Mesenchymal stem cell (in vitro differentiated cells and primary cell): ENCODE measurements around the gene RASA3.
"Not testable (repeated sequence)": the region's sequence is repeated elsewhere in the genome, so short reads cannot be mapped to it uniquely, and the experiment has no call there.

Experiments used
- DNase-seq: peaks from one replicate; pipeline ENCODE4 v3.0.0-alpha.2; 2013
- H2AFZ ChIP-seq: one replicate; pipeline ENCODE4 v1.6.1; 2013; ENCODE audit warnings: low read depth, mild to moderate bottlenecking, control low read depth, inconsistent platforms, low read length, moderate library complexity
- H2AK5ac ChIP-seq: 2 replicates; pipeline ENCODE4 v1.6.1; 2013; ENCODE audit warnings: low read length, moderate library complexity, mild to moderate bottlenecking, inconsistent platforms; ENCODE audit not compliant: severe bottlenecking
- H2BK120ac ChIP-seq: one replicate; pipeline ENCODE4 v1.6.1; 2013; ENCODE audit warnings: low read depth, mild to moderate bottlenecking, inconsistent platforms, low read length, moderate library complexity
- H2BK12ac ChIP-seq, 2 experiments: one replicate each; pipeline ENCODE4 v1.6.1; 2013; ENCODE audit warnings: inconsistent platforms in 2 of 2, low read length in 2 of 2, mild to moderate bottlenecking in 2 of 2, moderate library complexity in 2 of 2, control low read depth in 1 of 2
- H2BK15ac ChIP-seq: one replicate; pipeline ENCODE4 v1.6.1; 2013; ENCODE audit warnings: mild to moderate bottlenecking, low read depth, inconsistent platforms; ENCODE audit not compliant: poor library complexity, severe bottlenecking
- H2BK5ac ChIP-seq: 2 replicates; pipeline ENCODE4 v1.6.1; 2013; ENCODE audit warnings: low read depth, mild to moderate bottlenecking, low read length, control low read depth, inconsistent platforms; ENCODE audit not compliant: poor library complexity, severe bottlenecking
- H3K14ac ChIP-seq, 2 experiments: one replicate each; pipeline ENCODE4 v1.6.1; 2013; ENCODE audit warnings: inconsistent platforms in 2 of 2, low read length in 2 of 2, control low read depth in 1 of 2, mild to moderate bottlenecking in 1 of 2, moderate library complexity in 1 of 2
- H3K18ac ChIP-seq, 2 experiments: one replicate each; pipeline ENCODE4 v1.6.1; 2013; ENCODE audit warnings: inconsistent platforms in 2 of 2, low read length in 2 of 2, control low read depth in 1 of 2, low read depth in 1 of 2, mild to moderate bottlenecking in 1 of 2
- H3K23ac ChIP-seq, 2 experiments: one replicate each; pipeline ENCODE4 v1.6.1; 2013; ENCODE audit warnings: inconsistent platforms in 2 of 2, low read length in 2 of 2, mild to moderate bottlenecking in 2 of 2, moderate library complexity in 2 of 2, control low read depth in 1 of 2
- H3K27ac ChIP-seq: 2 replicates; pipeline ENCODE4 v1.5.1; 2013; ENCODE audit warnings: mild to moderate bottlenecking, moderate library complexity, low read length, control low read depth, inconsistent platforms; ENCODE audit not compliant: poor library complexity, severe bottlenecking
- H3K27me3 ChIP-seq, 2 experiments: 2 replicates each; pipeline versions ENCODE4 v1.6.1 to v1.7.0; 2013; ENCODE audit warnings: low read length in 2 of 2, mild to moderate bottlenecking in 2 of 2, moderate library complexity in 2 of 2, control low read depth in 1 of 2, inconsistent platforms in 1 of 2; ENCODE audit not compliant: control insufficient read depth in 1 of 2, insufficient read depth in 1 of 2
- H3K36me3 ChIP-seq, 2 experiments: 2 replicates each; pipeline versions ENCODE4 v1.6.1 to v1.7.0; 2013; ENCODE audit warnings: low read length in 2 of 2, control low read depth in 1 of 2, inconsistent platforms in 1 of 2, low read depth in 1 of 2, mild to moderate bottlenecking in 1 of 2; ENCODE audit not compliant: insufficient read depth in 2 of 2, control insufficient read depth in 1 of 2
- H3K4ac ChIP-seq, 2 experiments: one replicate each; pipeline ENCODE4 v1.6.1; 2013; ENCODE audit warnings: inconsistent platforms in 2 of 2, low read length in 2 of 2, mild to moderate bottlenecking in 2 of 2, moderate library complexity in 2 of 2, control low read depth in 1 of 2, low read depth in 1 of 2
- H3K4me1 ChIP-seq: 2 replicates; pipeline ENCODE4 v1.6.1; 2013; ENCODE audit warnings: low read depth, low read length, control low read depth; ENCODE audit not compliant: control insufficient read depth, insufficient read depth
- H3K4me2 ChIP-seq: 2 replicates; pipeline ENCODE4 v1.6.1; 2013; ENCODE audit warnings: low read length, mild to moderate bottlenecking, inconsistent platforms; ENCODE audit not compliant: poor library complexity, severe bottlenecking
- H3K4me3 ChIP-seq, 2 experiments: 2 replicates each; pipeline versions ENCODE4 v1.5.1 to v1.7.0; 2013; ENCODE audit warnings: low read length in 2 of 2, mild to moderate bottlenecking in 2 of 2, control low read depth in 1 of 2, low read depth in 1 of 2; ENCODE audit not compliant: insufficient read depth in 1 of 2
- H3K79me1 ChIP-seq: replicated peaks from 2 replicates; pipeline ENCODE4 v1.6.1; 2013; ENCODE audit warnings: mild to moderate bottlenecking, control low read depth, low read length, inconsistent platforms; ENCODE audit not compliant: poor library complexity, severe bottlenecking
- H3K9ac ChIP-seq: 2 replicates; pipeline ENCODE4 v1.7.0; 2013; ENCODE audit warnings: mild to moderate bottlenecking, low read length, moderate library complexity
- H3K9me3 ChIP-seq: 2 replicates; pipeline ENCODE4 v1.7.0; 2013; ENCODE audit warnings: mild to moderate bottlenecking, low read length; ENCODE audit not compliant: control insufficient read depth
- H4K8ac ChIP-seq: one replicate; pipeline ENCODE4 v1.6.1; 2013; ENCODE audit warnings: inconsistent platforms, mild to moderate bottlenecking, low read length, moderate library complexity
- H4K91ac ChIP-seq: one replicate; pipeline ENCODE4 v1.6.1; 2013; ENCODE audit warnings: mild to moderate bottlenecking, low read length, inconsistent platforms
- WGBS: methylation state at CpG from one replicate; pipeline ENCODE4 v1.1.7; 2013; ENCODE audit warnings: mixed read lengths; 5-methylcytosine and 5-hydroxymethylcytosine counted together

RASA3 gene

DNA sequence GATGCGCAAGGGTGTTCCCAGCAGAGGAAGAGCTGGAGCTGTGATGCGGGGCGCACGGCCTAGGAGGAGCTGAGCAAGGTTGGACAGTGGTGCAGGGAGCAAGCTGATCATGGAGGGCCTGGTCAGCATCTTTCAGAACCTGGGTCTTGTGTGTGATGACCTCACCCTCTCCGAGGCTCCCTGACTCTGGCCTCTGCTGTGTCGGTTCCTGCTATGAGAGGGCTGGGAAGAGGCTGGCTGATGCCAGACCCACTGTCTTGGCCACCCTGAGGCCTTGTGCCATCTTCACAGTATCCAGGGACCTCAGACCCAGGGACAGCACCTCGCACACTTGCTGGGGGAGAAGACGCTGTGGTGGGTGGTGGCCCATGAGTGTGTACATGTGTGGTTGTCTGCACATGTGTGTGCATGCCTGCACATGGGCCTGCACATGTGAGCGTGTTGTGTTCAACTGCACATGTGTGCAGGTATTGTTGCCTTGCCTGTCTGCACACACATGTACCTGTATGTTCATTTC, 142.0 kb downstream of the RASA3 start:
- no peaks in the 10 kb centered on the region for H3K9me3 ChIP-seq
- H3K9ac ChIP-seq: no peak overlapping the region
- peak overlapping the region in 1 of 2 experiments; percentile 20 for H3K14ac ChIP-seq
- peaks cover 55 to 62% of the 10 kb centered on the region in 2 experiments for H3K36me3 ChIP-seq
- peaks cover 24% of the 10 kb centered on the region for H3K79me1 ChIP-seq
- H4K8ac ChIP-seq: no peak overlapping the region
- H2BK120ac ChIP-seq: no peak overlapping the region
- H3K18ac ChIP-seq: no peak overlapping the region
- H2BK5ac ChIP-seq: no peak overlapping the region
- peak overlapping the region in 1 of 2 experiments; percentile 49 for H2BK12ac ChIP-seq
- H3K4me2 ChIP-seq: no peak overlapping the region
- no peak overlapping the region for H4K91ac ChIP-seq
- no peak for DNase-seq
- H3K23ac ChIP-seq: no peak overlapping the region
- H3K27me3 ChIP-seq: no peaks in the 10 kb centered on the region
- WGBS: 97% methylated on average over 9 of the region's 9 CpGs
- no peak overlapping the region for H2AFZ ChIP-seq
- no peak overlapping the region for H3K27ac ChIP-seq
- no peak overlapping the region for H2AK5ac ChIP-seq
- H3K4me1 ChIP-seq: peaks cover 7% of the 10 kb centered on the region
- H2BK15ac ChIP-seq: no peak overlapping the region
- no peak overlapping the region for H3K4me3 ChIP-seq
- no peak overlapping the region for H3K4ac ChIP-seq

DNA sequence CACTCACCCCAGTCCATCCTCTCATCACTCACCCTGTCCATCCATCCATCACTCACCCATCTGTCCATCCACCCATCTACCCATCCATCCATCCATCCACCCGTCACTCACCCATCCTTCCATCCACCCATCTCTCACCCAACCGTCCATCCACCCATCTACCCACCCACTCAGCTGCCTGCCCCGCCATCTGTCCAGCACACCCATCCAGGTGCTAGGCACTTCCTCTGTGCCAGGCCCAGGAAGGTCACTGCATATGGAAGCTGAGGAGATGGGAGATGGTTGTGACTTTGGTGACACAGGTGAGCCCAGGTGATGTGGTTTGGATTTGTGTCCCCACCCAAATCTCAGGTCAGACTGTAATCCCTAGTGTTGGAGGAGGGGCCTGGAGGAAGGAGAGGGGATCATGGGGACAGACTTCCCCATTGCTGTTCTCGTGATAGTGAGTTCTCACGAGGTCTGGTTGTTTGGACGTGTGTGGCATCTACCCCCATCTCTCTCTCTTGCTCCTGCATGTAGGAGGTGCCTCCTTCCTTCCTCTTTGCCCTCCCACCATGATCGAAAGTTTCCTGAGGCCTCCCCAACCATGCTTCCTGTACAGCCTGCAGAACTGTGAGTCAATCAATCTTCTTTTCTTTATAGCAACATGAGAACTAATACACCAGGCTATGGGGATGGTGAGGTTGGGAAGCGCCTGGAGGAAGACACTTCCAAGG, 142.7 kb downstream of the RASA3 start:
- Histone ChIP-seq H3K79me1 (peaks cover 20% of the 10 kb centered on the region), H3K9me3 (no peaks in the 10 kb centered on the region), H4K91ac (no peak overlapping the region), H2BK120ac (no peak overlapping the region), H3K4ac (no peak overlapping the region), H3K4me1 (peaks cover under 1% of the 10 kb centered on the region), H2BK15ac (no peak overlapping the region), H4K8ac (no peak overlapping the region), H3K14ac (peak overlapping the region in 1 of 2 experiments; percentile 73), H3K4me2 (no peak overlapping the region), H3K9ac (no peak overlapping the region), H3K36me3 (peaks cover 49 to 56% of the 10 kb centered on the region in 2 experiments), H3K23ac (no peak overlapping the region), H2BK5ac (no peak overlapping the region), H2AFZ (no peak overlapping the region), H3K18ac (no peak overlapping the region), H3K4me3 (no peak overlapping the region), H2AK5ac (no peak overlapping the region), H2BK12ac (no peak overlapping the region), H3K27me3 (no peaks in the 10 kb centered on the region), H3K27ac (no peak overlapping the region)
- no peak for DNase-seq
- WGBS: 93% methylated on average over 7 of the region's 8 CpGs

DNA sequence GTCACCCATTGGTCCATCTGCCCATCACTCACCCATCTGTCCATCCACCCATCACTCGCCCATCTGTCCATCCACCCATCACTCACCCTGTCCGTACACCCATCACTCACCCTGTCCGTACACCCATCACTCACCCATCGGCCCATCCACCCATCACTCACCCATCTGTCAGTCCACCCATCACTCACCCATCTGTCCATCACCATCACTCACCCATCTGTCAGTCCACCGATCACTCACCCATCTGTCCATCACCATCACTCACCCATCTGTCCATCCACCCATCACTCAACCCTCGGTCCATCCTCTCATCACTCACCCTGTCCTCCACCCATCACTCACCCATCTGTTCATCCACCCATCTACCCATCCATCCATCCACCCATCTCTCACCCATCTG, 143.6 kb downstream of the RASA3 start:
- not testable (repeated sequence) for H3K4me1 ChIP-seq, H3K4me3 ChIP-seq, H3K4me2 ChIP-seq, H3K9me3 ChIP-seq, H3K27me3 ChIP-seq, H2BK15ac ChIP-seq, H3K9ac ChIP-seq, H3K27ac ChIP-seq, H3K4ac ChIP-seq, H2BK12ac ChIP-seq, H4K8ac ChIP-seq, H2AFZ ChIP-seq, H2BK5ac ChIP-seq, H3K18ac ChIP-seq, H2AK5ac ChIP-seq, DNase-seq, H3K23ac ChIP-seq, H3K14ac ChIP-seq, H2BK120ac ChIP-seq, H4K91ac ChIP-seq
- Histone ChIP-seq H3K36me3 (peaks cover 44 to 47% of the 10 kb centered on the region in 2 experiments), H3K79me1 (peaks cover 16% of the 10 kb centered on the region)
- 96% methylated on average over 6 of the region's 6 CpGs for WGBS

DNA sequence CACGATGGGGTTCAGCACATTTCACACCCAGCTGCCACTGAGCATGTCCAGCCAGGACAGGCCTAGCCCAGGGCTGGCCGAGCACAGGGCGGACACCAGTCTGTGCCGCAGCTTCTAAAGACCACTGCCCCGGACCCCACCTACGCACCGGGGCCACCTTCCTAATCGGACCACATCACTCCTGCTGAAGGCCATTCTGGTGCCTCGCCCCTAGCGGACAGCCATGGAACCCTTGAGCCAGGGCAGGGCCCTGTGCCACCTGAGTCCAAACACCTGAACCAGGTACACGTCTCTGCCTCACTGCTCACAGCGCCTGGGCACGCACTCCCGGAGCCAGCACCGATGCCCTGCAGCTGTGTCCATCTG, 150.1 kb downstream of the RASA3 start:
- Histone ChIP-seq H3K18ac (no peak overlapping the region), H2BK120ac (no peak overlapping the region), H3K27me3 (no peaks in the 10 kb centered on the region), H2BK15ac (no peak overlapping the region), H3K4ac (no peak overlapping the region), H2AK5ac (peak overlapping the region; percentile 19), H2BK12ac (no peak overlapping the region), H3K4me2 (no peak overlapping the region), H3K36me3 (peaks cover 53 to 55% of the 10 kb centered on the region in 2 experiments), H3K4me3 (no peak overlapping the region), H3K27ac (no peak overlapping the region), H4K8ac (no peak overlapping the region), H3K4me1 (peaks cover 22% of the 10 kb centered on the region), H3K9ac (no peak overlapping the region), H4K91ac (no peak overlapping the region), H3K14ac (no peak overlapping the region), H2AFZ (no peak overlapping the region), H3K9me3 (no peaks in the 10 kb centered on the region), H3K79me1 (peaks cover 13% of the 10 kb centered on the region), H3K23ac (no peak overlapping the region), H2BK5ac (no peak overlapping the region)
- no peak for DNase-seq
- 97% methylated on average over 15 of the region's 15 CpGs for WGBS
